Mammary epithelial cell (primary cell): ENCODE measurements around the gene FBXO38.

Source experiments
- EZH2 ChIP-seq: IDR thresholded peaks from 2 replicates; pipeline ENCODE4 v1.6.1; 2012; ENCODE audit warnings: low read length, inconsistent platforms, borderline replicate concordance
- TF ChIP-seq, protein P1 (sequence below), 2 donors: IDR thresholded peaks in 1 of 2; conservative IDR thresholded peaks in 1 of 2; 2 replicates each; pipeline ENCODE4 v1.5.1; 2011 to 2012; ENCODE audit warnings: inconsistent platforms in 2 of 2, low read length in 2 of 2, mild to moderate bottlenecking in 2 of 2, control low read depth in 1 of 2, low read depth in 1 of 2; ENCODE audit not compliant: insufficient read depth in 1 of 2; ENCODE audit errors: extremely low read depth in 1 of 2

- TF ChIP-seq, protein P1, sequence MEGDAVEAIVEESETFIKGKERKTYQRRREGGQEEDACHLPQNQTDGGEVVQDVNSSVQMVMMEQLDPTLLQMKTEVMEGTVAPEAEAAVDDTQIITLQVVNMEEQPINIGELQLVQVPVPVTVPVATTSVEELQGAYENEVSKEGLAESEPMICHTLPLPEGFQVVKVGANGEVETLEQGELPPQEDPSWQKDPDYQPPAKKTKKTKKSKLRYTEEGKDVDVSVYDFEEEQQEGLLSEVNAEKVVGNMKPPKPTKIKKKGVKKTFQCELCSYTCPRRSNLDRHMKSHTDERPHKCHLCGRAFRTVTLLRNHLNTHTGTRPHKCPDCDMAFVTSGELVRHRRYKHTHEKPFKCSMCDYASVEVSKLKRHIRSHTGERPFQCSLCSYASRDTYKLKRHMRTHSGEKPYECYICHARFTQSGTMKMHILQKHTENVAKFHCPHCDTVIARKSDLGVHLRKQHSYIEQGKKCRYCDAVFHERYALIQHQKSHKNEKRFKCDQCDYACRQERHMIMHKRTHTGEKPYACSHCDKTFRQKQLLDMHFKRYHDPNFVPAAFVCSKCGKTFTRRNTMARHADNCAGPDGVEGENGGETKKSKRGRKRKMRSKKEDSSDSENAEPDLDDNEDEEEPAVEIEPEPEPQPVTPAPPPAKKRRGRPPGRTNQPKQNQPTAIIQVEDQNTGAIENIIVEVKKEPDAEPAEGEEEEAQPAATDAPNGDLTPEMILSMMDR (conservative IDR thresholded peaks at IDR 0.05 in 1 of 2, IDR thresholded peaks at IDR 0.05 in 1 of 2; ENCODE audit: extremely low read depth in 1 of 2, insufficient read depth in 1 of 2, low read depth in 1 of 2, low read length in 2 of 2), result no peak
- TF ChIP-seq EZH2, result no peak
These were observed 53.5 kb downstream of the FBXO38 start for GRCh38 chr5:148437249-148437648.
